HepG2 (cell line): ENCODE measurements around the gene WFDC1. TPM values are rescaled to one million over a fixed set of nuclear protein-coding genes. Genes with fewer than 3 reads are reported as not detected.

Experiments
- ATAC-seq: fragments of 200-7000 bp; cut with Tn5 transposase; 3 replicates; pipeline ENCODE4 v1.9.1; 2020; ENCODE audit warnings: mild to moderate bottlenecking, moderate library complexity
- BruUV-seq: library from RNA; stranded (reverse); fragments of 400-500 nt; replicated peaks from 2 replicates; lab custom pipeline; 2021; lab: Mats Ljungman, UMichigan
- CTCF ChIA-PET: fragments of 300-600 bp; formaldehyde crosslinking; extraction: SDS; loops from one replicate; lab custom pipeline; 2021; ENCODE audit warnings: low total read pairs, inconsistent platforms, low intra/inter-chr PET ratio; lab: Yijun Ruan, JAX
- POLR2A ChIA-PET: fragments of 350-600 bp; sonication (Branson Sonifier 250); formaldehyde crosslinking; loops from one replicate; lab custom pipeline; 2020; ENCODE audit warnings: antibody characterized with exemption, inconsistent platforms; lab: Yijun Ruan, JAX
- DNase-seq: peaks from one replicate; pipeline ENCODE4 v3.0.0-alpha.2; 2015; ENCODE audit warnings: low spot score
- FAIRE-seq: peaks from 3 replicates; lab custom pipeline; 2011; peaks lifted over from hg19 to GRCh38; lab: Jason Lieb, UNC
- H2AFZ ChIP-seq: one replicate; pipeline ENCODE4 v1.6.1; 2011; ENCODE audit warnings: low read length, inconsistent platforms
- H3K27ac ChIP-seq: fragments of 300-600 bp; 3 replicates; pipeline ENCODE4 v1.8.0; 2011; ENCODE audit warnings: mixed run types, mild to moderate bottlenecking, mixed read lengths, low read length, inconsistent platforms; ENCODE audit not compliant: insufficient read depth; ENCODE audit errors: extremely low read length
- H3K27me3 ChIP-seq, 2 experiments: fragments of 200-600 bp in 1 of 2; 2 replicates in 1 of 2; 3 replicates in 1 of 2; pipeline versions ENCODE4 v1.6.0 to v1.8.0; 2011; ENCODE audit warnings: low read length in 2 of 2, mild to moderate bottlenecking in 2 of 2, moderate library complexity in 2 of 2, inconsistent platforms in 1 of 2; ENCODE audit not compliant: insufficient read depth in 2 of 2, control insufficient read depth in 1 of 2
- H3K36me3 ChIP-seq, 2 experiments: fragments of 200-600 bp in 1 of 2; replicated peaks in 1 of 2; 2 replicates in 1 of 2; 3 replicates in 1 of 2; pipeline versions ENCODE4 v1.5.1 to v1.8.0; 2011; ENCODE audit warnings: low read length in 2 of 2, inconsistent platforms in 1 of 2; ENCODE audit not compliant: insufficient read depth in 2 of 2, control insufficient read depth in 1 of 2
- H3K4me1 ChIP-seq: 2 replicates; pipeline ENCODE4 v1.5.1; 2012; ENCODE audit warnings: low read length, inconsistent platforms; ENCODE audit not compliant: insufficient read depth
- H3K4me2 ChIP-seq: 2 replicates; pipeline ENCODE4 v1.6.0; 2011; ENCODE audit warnings: low read depth, low read length, inconsistent platforms
- H3K4me3 ChIP-seq, 3 experiments: fragments of 200-600 bp in 1 of 3; sonication (generic), shearing (Covaris generic) in 1 of 3; replicated peaks in 1 of 3; 2 replicates each; pipeline ENCODE4 v1.5.1; 2011 to 2016; ENCODE audit warnings: low read length in 3 of 3, inconsistent platforms in 2 of 3, low read depth in 2 of 3, mild to moderate bottlenecking in 2 of 3, control low read depth in 1 of 3, mixed read lengths in 1 of 3; ENCODE audit not compliant: insufficient read depth in 1 of 3
- H3K79me2 ChIP-seq: one replicate; pipeline ENCODE4 v1.6.1; 2011; ENCODE audit warnings: low read length, inconsistent platforms; ENCODE audit not compliant: insufficient read depth
- H3K9ac ChIP-seq: 2 replicates; pipeline ENCODE4 v1.6.0; 2011; ENCODE audit warnings: mild to moderate bottlenecking, low read depth, low read length, inconsistent platforms; ENCODE audit not compliant: insufficient read depth
- H3K9me3 ChIP-seq: 2 replicates; pipeline ENCODE4 v1.5.1; 2012; ENCODE audit warnings: mild to moderate bottlenecking, low read length
- H4K20me1 ChIP-seq: 2 replicates; pipeline ENCODE4 v1.6.0; 2011; ENCODE audit warnings: inconsistent platforms, mild to moderate bottlenecking, low read length, moderate library complexity; ENCODE audit not compliant: insufficient read depth
- CAMTA2 ChIP-seq: sonication (generic); formaldehyde crosslinking; IDR thresholded peaks from 2 replicates; pipeline ENCODE4 v1.4.0; 2020; ENCODE audit warnings: mild to moderate bottlenecking, missing genetic modification reagents, borderline replicate concordance
- LBX2 ChIP-seq: sonication (generic); formaldehyde crosslinking; IDR thresholded peaks from 2 replicates; pipeline ENCODE4 v1.5.0; 2020; ENCODE audit warnings: missing genetic modification reagents, mild to moderate bottlenecking, borderline replicate concordance
- PBX2 ChIP-seq: IDR thresholded peaks from 2 replicates; pipeline ENCODE4 v1.6.1; 2016; ENCODE audit warnings: control low read depth
- PRMT3 ChIP-seq: sonication (generic); formaldehyde crosslinking; IDR thresholded peaks from 2 replicates; pipeline ENCODE4 v1.8.1; 2022; ENCODE audit warnings: low read depth, mild to moderate bottlenecking, moderate library complexity, missing genetic modification reagents, borderline replicate concordance
- SMYD3 ChIP-seq: sonication (generic); formaldehyde crosslinking; IDR thresholded peaks from 2 replicates; pipeline ENCODE4 v1.8.1; 2023; ENCODE audit warnings: mild to moderate bottlenecking, missing genetic modification reagents
- ZBTB43 ChIP-seq: sonication (generic); formaldehyde crosslinking; conservative IDR thresholded peaks from 2 replicates; pipeline ENCODE4 v1.4.0; 2020; ENCODE audit warnings: missing genetic modification reagents
- ZNF281 ChIP-seq: sonication (generic); formaldehyde crosslinking; IDR thresholded peaks from 2 replicates; pipeline ENCODE4 v1.4.0; 2020; ENCODE audit warnings: missing genetic modification reagents, borderline replicate concordance
- ZNF33B ChIP-seq: sonication (generic); formaldehyde crosslinking; IDR thresholded peaks from 2 replicates; pipeline ENCODE4 v1.5.1; 2020; ENCODE audit warnings: mild to moderate bottlenecking, missing genetic modification reagents
- ZNF577 ChIP-seq: sonication (generic); formaldehyde crosslinking; IDR thresholded peaks from 2 replicates; pipeline ENCODE4 v1.4.0; 2020; ENCODE audit warnings: mild to moderate bottlenecking, low read depth, missing genetic modification reagents, borderline replicate concordance
- WGBS: methylation state at CpG from one replicate; pipeline ENCODE4 v1.1.6; 2017; ENCODE audit warnings: low lambda C conversion rate; 5-methylcytosine and 5-hydroxymethylcytosine counted together
- in situ Hi-C: cut with HindIII; loops from 2 replicates; pipeline ENCODE4 v1.10.0; 2017; ENCODE audit warnings: low pct_unique_long_range_greater_than_20kb; ENCODE audit not compliant: extremely low pct_ligation_motif_present
- intact Hi-C: fragments of 100-400 bp; cut with micrococcal nuclease; formaldehyde crosslinking; loops from one replicate; pipeline ENCODE4 v1.10.0; 2022; ENCODE audit not compliant: unreplicated experiment
- polyA plus RNA-seq, 8 experiments: library from polyadenylated mRNA; depleted of rRNA in 3 of 8; stranded (reverse) in 7 of 8; unstranded in 1 of 8; fragments of >200 nt; fragmentation: Illumina TruSeq in 4 of 8; extraction: Trizol in 4 of 8; gene quantifications; 2 replicates each; pipeline versions ENCODE4 v1.2.1 to v1.2.3, GENCODE V29; 2011 to 2016; ENCODE audit warnings: low read depth in 4 of 8, missing spikeins in 1 of 8, mixed read lengths in 1 of 8; ENCODE audit not compliant: insufficient read depth in 1 of 8
- total RNA-seq, 5 experiments: library from RNA; depleted of rRNA; stranded (reverse); fragments of >200 nt; fragmentation: Illumina TruSeq; extraction: Trizol; gene quantifications; 2 replicates each; pipeline ENCODE4 v1.2.3, GENCODE V29; 2016; ENCODE audit warnings: low read depth in 1 of 5

The WFDC1 gene
- total and polyA plus RNA-seq, 2 of the 13 experiments (the other 11 are each of a cell fraction or from before 2014, with no cell fraction given), result not detected

- peaks cover 10% of the 10 kb centered on the region for H3K4me1 ChIP-seq
- no peak for FAIRE-seq
- TF ChIP-seq ZNF281 (CRISPR knock-in tag), result no peak
- no peak for TF ChIP-seq ZNF577
- TF ChIP-seq CAMTA2 (CRISPR knock-in tag), result no peak
- no peak for TF ChIP-seq ZBTB43 (CRISPR knock-in tag)
- no peak for TF ChIP-seq PRMT3 (CRISPR knock-in tag)
- no peak for TF ChIP-seq SMYD3 (CRISPR knock-in tag)
- no peak for TF ChIP-seq ZNF33B (CRISPR knock-in tag)
- no peak for TF ChIP-seq PBX2
- no peak for TF ChIP-seq LBX2 (CRISPR knock-in tag)
- H3K4me3 ChIP-seq, result no peak overlapping the region
- H3K27me3 ChIP-seq, result peaks cover 0 to 45% of the 10 kb centered on the region in 2 experiments; a peak in 4 of 5 replicates
- ChIA-PET CTCF (no interaction called here), POLR2A (no interaction called here)
- WGBS, result 24% methylated on average over 6 of the region's 6 CpGs
- H3K79me2 ChIP-seq, result no peaks in the 10 kb centered on the region
- H3K4me2 ChIP-seq, result no peak overlapping the region
- H3K27ac ChIP-seq, result no peak overlapping the region
- BruUV-seq, result no TSS peak
- H3K9me3 ChIP-seq, result no peaks in the 10 kb centered on the region
- DNase-seq, result no peak
- in situ Hi-C loops (no loop called here), intact Hi-C loops (no loop called here)
- no peaks in the 10 kb centered on the region for H4K20me1 ChIP-seq
- H3K36me3 ChIP-seq, result no peaks in the 10 kb centered on the region
- no peak overlapping the region for H2AFZ ChIP-seq
- ATAC-seq, result no peak
- no peak overlapping the region for H3K9ac ChIP-seq
These were observed 53.8 kb downstream of the WFDC1 start for GRCh38 chr16:84348386-84348888.
